Astrocyte (in vitro differentiated cells and primary cell): ENCODE results near the gene SFMBT2. TPM values are rescaled to one million over a fixed set of nuclear protein-coding genes. Genes with fewer than 3 reads are reported as not detected.

Experiments
- DNase-seq: peaks from one replicate; pipeline ENCODE4 v3.0.0-alpha.2; 2010; ENCODE audit warnings: low read depth
- FAIRE-seq: peaks from 2 replicates; lab custom pipeline; 2011; peaks lifted over from hg19 to GRCh38; lab: Jason Lieb, UNC
- H2AFZ ChIP-seq: 2 replicates; pipeline ENCODE4 v1.6.0; 2012; ENCODE audit warnings: low read depth, low read length, inconsistent platforms
- H3K27ac ChIP-seq: 2 replicates; pipeline ENCODE4 v1.5.1; 2011; ENCODE audit warnings: low read depth, low read length, inconsistent platforms
- H3K27me3 ChIP-seq: 2 replicates; pipeline ENCODE4 v1.6.0; 2011; ENCODE audit warnings: low read length, inconsistent platforms; ENCODE audit not compliant: insufficient read depth
- H3K36me3 ChIP-seq: 2 replicates; pipeline ENCODE4 v1.5.1; 2011; ENCODE audit warnings: low read length, inconsistent platforms; ENCODE audit not compliant: insufficient read depth
- H3K4me1 ChIP-seq: 2 replicates; pipeline ENCODE4 v1.5.1; 2011; ENCODE audit warnings: low read length, inconsistent platforms; ENCODE audit not compliant: insufficient read depth
- H3K4me2 ChIP-seq: 2 replicates; pipeline ENCODE4 v1.6.0; 2012; ENCODE audit warnings: low read length, inconsistent platforms
- H3K4me3 ChIP-seq: 2 replicates; pipeline ENCODE4 v1.5.1; 2011; ENCODE audit warnings: low read depth, mild to moderate bottlenecking, low read length, inconsistent platforms; ENCODE audit not compliant: insufficient read depth
- H3K79me2 ChIP-seq: 2 replicates; pipeline ENCODE4 v1.6.0; 2012; ENCODE audit warnings: mild to moderate bottlenecking, low read length, inconsistent platforms; ENCODE audit not compliant: insufficient read depth
- H3K9ac ChIP-seq: 2 replicates; pipeline ENCODE4 v1.6.0; 2012; ENCODE audit warnings: mild to moderate bottlenecking, low read length, inconsistent platforms
- H3K9me3 ChIP-seq: 2 replicates; pipeline ENCODE4 v1.5.1; 2012; ENCODE audit warnings: low read depth, mild to moderate bottlenecking, low read length, inconsistent platforms; ENCODE audit not compliant: insufficient read depth
- H4K20me1 ChIP-seq: 2 replicates; pipeline ENCODE4 v1.6.0; 2012; ENCODE audit warnings: low read length, inconsistent platforms; ENCODE audit not compliant: insufficient read depth
- H3K27ac Mint-ChIP-seq: one replicate; pipeline ENCODE4 v1.8.0; 2021; ENCODE audit warnings: mild to moderate bottlenecking, mixed read lengths; ENCODE audit not compliant: unreplicated experiment
- H3K27me3 Mint-ChIP-seq: one replicate; pipeline ENCODE4 v1.8.0; 2021; ENCODE audit warnings: low read depth, mixed read lengths; ENCODE audit not compliant: unreplicated experiment
- H3K36me3 Mint-ChIP-seq: one replicate; pipeline ENCODE4 v1.8.0; 2021; ENCODE audit warnings: low read depth, mixed read lengths; ENCODE audit not compliant: unreplicated experiment
- H3K4me1 Mint-ChIP-seq: one replicate; pipeline ENCODE4 v1.8.0; 2021; ENCODE audit warnings: low read depth, mixed read lengths; ENCODE audit not compliant: unreplicated experiment
- H3K4me3 Mint-ChIP-seq: one replicate; pipeline ENCODE4 v1.8.0; 2021; ENCODE audit warnings: mild to moderate bottlenecking, moderate library complexity, mixed read lengths; ENCODE audit not compliant: unreplicated experiment
- H3K9me3 Mint-ChIP-seq: one replicate; pipeline ENCODE4 v1.8.0; 2021; ENCODE audit warnings: mild to moderate bottlenecking, mixed read lengths; ENCODE audit not compliant: unreplicated experiment
- EZH2 ChIP-seq: IDR thresholded peaks from 2 replicates; pipeline ENCODE4 v1.6.1; 2012; ENCODE audit warnings: mild to moderate bottlenecking, low read length, inconsistent platforms; ENCODE audit not compliant: insufficient read depth
- total RNA-seq: library from RNA; stranded (reverse); gene quantifications from 2 replicates; pipeline ENCODE4 v1.2.1, GENCODE V29; 2021
- TF ChIP-seq, protein P1 (sequence below): IDR thresholded peaks from 2 replicates; pipeline ENCODE4 v1.5.1; 2011; ENCODE audit warnings: low read depth, mild to moderate bottlenecking, inconsistent platforms, low read length, moderate library complexity; ENCODE audit not compliant: insufficient read depth

SFMBT2 gene
- total RNA-seq, 1 donor from 2014 or later, result 3.9 TPM

DNA sequence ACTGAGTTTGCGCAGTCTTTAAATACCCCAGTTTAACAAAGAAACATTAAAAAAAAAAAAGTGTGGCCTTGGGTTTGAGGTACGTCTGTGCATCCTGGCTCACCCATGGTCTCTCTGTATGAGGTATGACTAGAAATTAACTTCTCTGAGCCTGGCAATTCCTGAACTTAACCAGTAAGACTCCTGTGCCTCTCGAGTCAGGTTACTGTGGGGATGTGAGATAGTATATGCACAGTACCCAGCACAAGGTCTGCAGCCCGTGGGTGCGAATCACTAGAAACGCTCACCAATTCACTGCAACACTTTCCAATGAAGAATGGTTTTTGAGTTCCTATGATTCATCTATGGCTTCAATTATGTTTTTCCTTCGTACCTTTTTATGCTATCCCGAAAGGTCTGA lies 149.9 kb downstream of the SFMBT2 start:
- H3K27me3 ChIP-seq, result no peaks in the 10 kb centered on the region
- no peaks in the 10 kb centered on the region for H3K9me3 ChIP-seq
- no peaks in the 10 kb centered on the region for H4K20me1 ChIP-seq
- H3K4me2 ChIP-seq, result peak overlapping the region; percentile 43
- Mint-ChIP-seq H3K27ac (no peak overlapping the region), H3K27me3 (no peaks in the 10 kb centered on the region), H3K36me3 (no peaks in the 10 kb centered on the region), H3K4me3 (no peak overlapping the region), H3K9me3 (no peaks in the 10 kb centered on the region), H3K4me1 (peaks cover 6% of the 10 kb centered on the region)
- FAIRE-seq (no peak), DNase-seq (no peak)
- no peaks in the 10 kb centered on the region for H3K79me2 ChIP-seq
- H3K27ac ChIP-seq, result no peak overlapping the region
- H3K4me3 ChIP-seq, result peak overlapping the region; percentile 3
- peaks cover 35% of the 10 kb centered on the region for H3K4me1 ChIP-seq
- TF ChIP-seq, protein P1, sequence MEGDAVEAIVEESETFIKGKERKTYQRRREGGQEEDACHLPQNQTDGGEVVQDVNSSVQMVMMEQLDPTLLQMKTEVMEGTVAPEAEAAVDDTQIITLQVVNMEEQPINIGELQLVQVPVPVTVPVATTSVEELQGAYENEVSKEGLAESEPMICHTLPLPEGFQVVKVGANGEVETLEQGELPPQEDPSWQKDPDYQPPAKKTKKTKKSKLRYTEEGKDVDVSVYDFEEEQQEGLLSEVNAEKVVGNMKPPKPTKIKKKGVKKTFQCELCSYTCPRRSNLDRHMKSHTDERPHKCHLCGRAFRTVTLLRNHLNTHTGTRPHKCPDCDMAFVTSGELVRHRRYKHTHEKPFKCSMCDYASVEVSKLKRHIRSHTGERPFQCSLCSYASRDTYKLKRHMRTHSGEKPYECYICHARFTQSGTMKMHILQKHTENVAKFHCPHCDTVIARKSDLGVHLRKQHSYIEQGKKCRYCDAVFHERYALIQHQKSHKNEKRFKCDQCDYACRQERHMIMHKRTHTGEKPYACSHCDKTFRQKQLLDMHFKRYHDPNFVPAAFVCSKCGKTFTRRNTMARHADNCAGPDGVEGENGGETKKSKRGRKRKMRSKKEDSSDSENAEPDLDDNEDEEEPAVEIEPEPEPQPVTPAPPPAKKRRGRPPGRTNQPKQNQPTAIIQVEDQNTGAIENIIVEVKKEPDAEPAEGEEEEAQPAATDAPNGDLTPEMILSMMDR, result no peak
- no peak for TF ChIP-seq EZH2
- H3K36me3 ChIP-seq, result no peaks in the 10 kb centered on the region
- H3K9ac ChIP-seq, result no peak overlapping the region
- no peak overlapping the region for H2AFZ ChIP-seq

DNA sequence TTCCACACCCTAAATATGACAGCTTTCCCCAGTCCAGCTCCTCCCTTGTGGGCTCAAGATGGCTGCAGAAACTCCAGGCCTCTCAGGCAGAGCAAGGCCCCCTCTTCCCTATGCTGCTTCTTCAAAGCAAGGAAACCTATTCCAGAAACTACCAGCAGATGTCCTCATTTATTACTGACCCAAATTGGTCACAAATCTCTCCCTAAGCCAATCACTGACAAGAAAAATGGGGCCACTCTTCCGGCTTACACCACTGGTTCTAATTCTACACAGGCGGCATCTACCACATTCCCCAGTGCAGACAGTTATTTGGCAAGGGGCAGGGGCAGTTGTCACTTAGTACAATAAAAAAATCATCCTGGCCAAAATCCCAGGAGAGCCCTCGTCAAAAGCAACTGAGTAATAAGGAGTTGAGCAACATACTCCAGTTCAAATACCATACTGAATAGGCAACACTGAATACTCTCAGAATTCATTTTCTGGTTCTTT lies 150.4 kb downstream of the SFMBT2 start:
- H2AFZ ChIP-seq, result no peak overlapping the region
- H3K4me2 ChIP-seq, result peak overlapping the region; percentile 43
- Mint-ChIP-seq H3K4me3 (no peak overlapping the region), H3K4me1 (peaks cover 6% of the 10 kb centered on the region), H3K36me3 (no peaks in the 10 kb centered on the region), H3K9me3 (no peaks in the 10 kb centered on the region), H3K27me3 (no peaks in the 10 kb centered on the region), H3K27ac (peak overlapping the region; percentile 60)
- peaks cover 35% of the 10 kb centered on the region for H3K4me1 ChIP-seq
- H3K4me3 ChIP-seq, result peak overlapping the region; percentile 3
- H4K20me1 ChIP-seq, result no peaks in the 10 kb centered on the region
- H3K9me3 ChIP-seq, result no peaks in the 10 kb centered on the region
- H3K36me3 ChIP-seq, result no peaks in the 10 kb centered on the region
- TF ChIP-seq EZH2, result no peak
- TF ChIP-seq, protein P1, result peak; percentile 66
- FAIRE-seq (no peak), DNase-seq (peak; percentile 97)
- no peak overlapping the region for H3K9ac ChIP-seq
- no peaks in the 10 kb centered on the region for H3K79me2 ChIP-seq
- H3K27ac ChIP-seq, result no peak overlapping the region
- no peaks in the 10 kb centered on the region for H3K27me3 ChIP-seq

DNA sequence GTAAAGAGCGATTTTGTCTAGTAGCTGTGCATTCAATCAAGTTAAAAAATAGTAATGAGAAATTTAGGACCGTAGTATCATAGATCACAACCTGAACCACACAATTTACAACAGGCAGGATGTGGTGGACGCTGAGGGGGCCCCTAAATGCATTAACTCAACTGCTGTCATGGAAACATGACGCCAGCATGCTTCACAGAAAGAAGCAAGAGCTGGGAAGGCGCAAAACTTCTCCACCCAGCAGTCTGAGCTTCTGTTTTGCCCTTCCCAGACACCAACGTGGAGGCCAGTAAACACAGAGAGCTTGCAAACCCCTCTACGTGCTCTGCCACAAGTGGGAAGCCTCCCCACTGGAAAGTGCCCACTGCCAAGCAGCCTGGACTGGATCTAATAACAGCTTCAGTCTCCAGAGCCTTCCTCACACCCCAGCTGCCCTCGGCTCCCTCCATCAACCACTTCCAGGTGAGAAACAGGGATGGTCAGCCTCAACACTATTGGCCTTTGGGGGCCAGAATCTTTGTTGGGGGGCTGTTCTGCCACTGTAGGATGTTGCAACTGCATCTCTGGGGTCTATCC lies 151.8 kb downstream of the SFMBT2 start:
- Histone ChIP-seq H3K4me2 (peak overlapping the region; percentile 51), H4K20me1 (no peaks in the 10 kb centered on the region), H2AFZ (no peak overlapping the region), H3K9ac (peak overlapping the region; percentile 15), H3K36me3 (no peaks in the 10 kb centered on the region), H3K27ac (peak overlapping the region; percentile 9), H3K79me2 (no peaks in the 10 kb centered on the region), H3K4me3 (no peak overlapping the region), H3K9me3 (no peaks in the 10 kb centered on the region), H3K27me3 (no peaks in the 10 kb centered on the region), H3K4me1 (peaks cover 27% of the 10 kb centered on the region)
- H3K27me3 Mint-ChIP-seq, result no peaks in the 10 kb centered on the region
- FAIRE-seq (no peak), DNase-seq (peak; percentile 52)
- TF ChIP-seq, protein P1, result no peak
- H3K4me3 Mint-ChIP-seq, result no peak overlapping the region
- H3K36me3 Mint-ChIP-seq, result no peaks in the 10 kb centered on the region
- H3K9me3 Mint-ChIP-seq, result no peaks in the 10 kb centered on the region
- H3K4me1 Mint-ChIP-seq, result peaks cover 6% of the 10 kb centered on the region
- H3K27ac Mint-ChIP-seq, result peak overlapping the region; percentile 58
